Kidney (tissue), 14 donors: ENCODE results near the gene LPCAT4. TPM values are rescaled to one million over a fixed set of nuclear protein-coding genes. Genes with fewer than 3 reads are reported as not detected.

Experiments used
- DNase-seq, 5 donors: peaks; one replicate each; pipeline ENCODE4 v3.0.0-alpha.2; 2013 to 2020
- FAIRE-seq: peaks from 2 replicates; lab custom pipeline; 2012; peaks lifted over from hg19 to GRCh38; lab: Jason Lieb, UNC
- H3K27ac ChIP-seq, 2 donors: one replicate each; pipeline ENCODE4 v1.7.0; 2013; ENCODE audit warnings: low read depth in 2 of 2, low read length in 2 of 2, inconsistent platforms in 1 of 2
- H3K27me3 ChIP-seq: one replicate; pipeline ENCODE4 v1.7.1; 2013; ENCODE audit warnings: low read length, inconsistent platforms; ENCODE audit not compliant: control insufficient read depth, insufficient read depth
- H3K36me3 ChIP-seq, 3 donors: one replicate each; pipeline versions ENCODE4 v1.7.0 to v1.7.1; 2013; ENCODE audit warnings: low read length in 3 of 3, control low read depth in 1 of 3, inconsistent platforms in 1 of 3; ENCODE audit not compliant: insufficient read depth in 3 of 3, control insufficient read depth in 2 of 3
- H3K4me1 ChIP-seq, 3 donors: one replicate each; pipeline versions ENCODE4 v1.7.0 to v1.7.1; 2013; ENCODE audit warnings: low read length in 3 of 3, inconsistent platforms in 1 of 3, low read depth in 1 of 3; ENCODE audit not compliant: control insufficient read depth in 2 of 3, insufficient read depth in 2 of 3
- H3K4me3 ChIP-seq, 3 donors: one replicate each; pipeline versions ENCODE4 v1.7.0 to v1.8.1; 2013; ENCODE audit warnings: low read length in 3 of 3, control low read depth in 1 of 3, inconsistent platforms in 1 of 3
- H3K9ac ChIP-seq, 3 donors: one replicate each; pipeline versions ENCODE4 v1.7.0 to v1.7.1; 2013; ENCODE audit warnings: low read length in 3 of 3, control low read depth in 1 of 3, inconsistent platforms in 1 of 3
- H3K9me3 ChIP-seq, 3 donors: one replicate each; pipeline versions ENCODE4 v1.7.0 to v1.7.1; 2013; ENCODE audit warnings: low read length in 3 of 3, control low read depth in 1 of 3, inconsistent platforms in 1 of 3; ENCODE audit not compliant: control insufficient read depth in 2 of 3, insufficient read depth in 1 of 3
- CTCF ChIP-seq: IDR thresholded peaks from 3 replicates; pipeline ENCODE4 v1.5.1; 2012; ENCODE audit warnings: mild to moderate bottlenecking, moderate library complexity, borderline replicate concordance; ENCODE audit not compliant: insufficient read depth; ENCODE audit errors: extremely low read depth
- intact Hi-C: fragments of 100-400 bp; cut with DNase I; formaldehyde crosslinking; loops from one replicate; pipeline ENCODE4 v1.11.1; 2022
- polyA plus RNA-seq: library from polyadenylated mRNA; stranded (reverse); fragments of 350-450 nt; fragmentation: Illumina TruSeq; extraction: RNeasy Lipid Tissue Mini Kit (QIAGEN cat#74804); gene quantifications from one replicate; pipeline ENCODE4 v1.2.3, GENCODE V29; 2014; ENCODE audit warnings: low read depth, low replicate concordance; ENCODE audit not compliant: insufficient read depth
- total RNA-seq: library from RNA; stranded (reverse); fragmentation: NEBNext Ultra II Directional; extraction: Animal tissue kit (Norgen Biotek cat#: 25700); gene quantifications from one replicate; pipeline ENCODE4 v1.2.1, GENCODE V29; 2021
- donor health status: control.
- donor health status: control.
- donor health status: control.
- donor health status: control.
- donor health status: control.
- donor health status: DM: yes; HTN: yes; CAD: no.
- donor health status: Normal renal cell carcinoma (clear cell type).

The LPCAT4 gene
- total and polyA plus RNA-seq, 2 donors from 2014 or later = 22.5 to 37.5 TPM

DNA sequence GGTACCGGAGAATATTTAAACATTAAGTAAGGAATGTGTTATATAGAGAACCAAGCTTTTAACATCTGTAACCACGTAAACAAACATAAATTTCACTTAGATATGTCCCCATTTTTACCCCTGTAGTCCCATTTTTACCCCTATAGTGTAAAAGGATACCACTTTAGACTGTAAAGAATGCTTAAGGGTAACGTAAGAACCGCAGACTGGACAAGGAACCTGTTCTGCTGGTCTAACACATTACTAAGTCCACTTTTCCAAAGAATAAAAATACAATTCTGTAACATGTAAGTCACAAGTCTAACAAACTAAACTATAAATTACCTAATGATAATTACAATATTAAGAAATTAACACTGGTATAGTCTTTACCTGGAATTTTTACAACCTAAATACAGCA, 32.3 kb downstream of the LPCAT4 start:
- H3K27ac ChIP-seq = peak overlapping the region in 1 of 2 donors; percentile 41
- no peaks in the 10 kb centered on the region for H3K36me3 ChIP-seq
- no peak for TF ChIP-seq CTCF
- peaks cover 0 to 5% (median 3%) of the 10 kb centered on the region in 3 donors for H3K4me1 ChIP-seq
- DNase-seq (no peak), FAIRE-seq (no peak)
- H3K4me3 ChIP-seq = peak overlapping the region in 2 of 3 donors; percentile 24 to 28
- H3K27me3 ChIP-seq = no peaks in the 10 kb centered on the region
- intact Hi-C loops = no loop called here
- peak overlapping the region in 1 of 3 donors; percentile 42 for H3K9ac ChIP-seq
- no peaks in the 10 kb centered on the region for H3K9me3 ChIP-seq

DNA sequence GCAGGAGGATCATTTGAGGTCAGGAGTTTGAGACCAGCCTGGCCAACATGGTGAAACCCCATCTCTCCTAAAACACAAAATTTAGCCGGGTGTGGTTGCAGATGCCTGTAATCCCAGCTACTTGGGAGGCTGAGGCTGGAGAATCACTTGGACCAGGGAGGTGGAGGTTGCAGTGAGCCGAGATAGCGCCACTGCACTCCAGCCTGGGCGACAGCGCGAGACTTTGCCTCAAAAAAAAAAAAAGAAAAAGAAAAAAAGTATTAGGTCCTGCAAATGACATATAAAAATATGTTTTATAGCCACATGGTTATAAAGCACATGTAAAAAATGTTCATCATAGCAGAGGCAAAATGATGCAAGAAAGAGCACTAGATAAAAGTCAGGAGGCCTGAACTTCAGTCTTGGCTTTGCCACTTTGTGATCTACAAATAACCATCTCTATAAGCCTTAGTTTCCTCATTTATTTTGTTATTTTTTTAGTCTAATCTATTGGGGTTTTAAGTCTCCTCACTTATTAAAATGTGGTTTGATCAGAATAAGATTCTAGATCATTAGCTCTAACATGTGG, 34.4 kb downstream of the LPCAT4 start:
- DNase-seq (no peak), FAIRE-seq (no peak)
- H3K27me3 ChIP-seq = no peaks in the 10 kb centered on the region
- no peak overlapping the region for H3K27ac ChIP-seq
- no peaks in the 10 kb centered on the region for H3K9me3 ChIP-seq
- TF ChIP-seq CTCF = no peak
- H3K4me3 ChIP-seq = no peak overlapping the region
- peaks cover 0 to 5% (median 3%) of the 10 kb centered on the region in 3 donors for H3K4me1 ChIP-seq
- intact Hi-C loops = no loop called here
- H3K36me3 ChIP-seq = no peaks in the 10 kb centered on the region
- H3K9ac ChIP-seq = no peak overlapping the region

GRCh38 chr15:34331809-34332208, 35.2 kb downstream of the LPCAT4 start:
- no peak overlapping the region for H3K9ac ChIP-seq
- FAIRE-seq = no peak
- H3K4me1 ChIP-seq = peaks cover 0 to 3% (median 1%) of the 10 kb centered on the region in 3 donors
- H3K9me3 ChIP-seq = no peaks in the 10 kb centered on the region
- H3K4me3 ChIP-seq = no peak overlapping the region
- H3K36me3 ChIP-seq = no peaks in the 10 kb centered on the region
- no peak for TF ChIP-seq CTCF
- intact Hi-C loops = no loop called here
- no peaks in the 10 kb centered on the region for H3K27me3 ChIP-seq
- no peak overlapping the region for H3K27ac ChIP-seq
- no peak for DNase-seq

DNA sequence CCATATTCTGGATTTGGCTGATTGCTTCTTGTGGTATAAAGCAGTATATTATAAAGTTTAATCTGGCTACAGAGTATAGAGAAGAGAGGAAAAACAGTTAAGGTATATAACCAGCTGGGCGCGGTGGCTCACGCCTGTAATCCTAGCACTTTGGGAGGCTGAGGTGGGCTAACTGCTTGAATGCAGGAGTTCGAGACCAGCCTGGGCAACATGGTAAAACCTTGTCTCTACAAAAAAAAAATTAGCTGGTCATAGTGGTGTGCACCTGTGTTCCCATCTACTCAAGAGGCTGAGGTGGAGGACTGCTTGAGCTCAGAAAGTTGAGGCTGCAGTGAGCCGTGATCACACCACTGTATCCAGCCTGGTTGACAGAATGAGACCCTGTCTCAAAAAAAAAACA, 36.7 kb downstream of the LPCAT4 start:
- Histone ChIP-seq H3K4me1 (no peaks in the 10 kb centered on the region), H3K9ac (no peak overlapping the region), H3K36me3 (no peaks in the 10 kb centered on the region), H3K27ac (no peak overlapping the region), H3K27me3 (no peaks in the 10 kb centered on the region), H3K4me3 (no peak overlapping the region), H3K9me3 (no peaks in the 10 kb centered on the region)
- TF ChIP-seq CTCF = no peak
- intact Hi-C loops = no loop called here
- DNase-seq = no peak
- no peak for FAIRE-seq
